ENCODE results near the gene OGDHL.

DNA sequence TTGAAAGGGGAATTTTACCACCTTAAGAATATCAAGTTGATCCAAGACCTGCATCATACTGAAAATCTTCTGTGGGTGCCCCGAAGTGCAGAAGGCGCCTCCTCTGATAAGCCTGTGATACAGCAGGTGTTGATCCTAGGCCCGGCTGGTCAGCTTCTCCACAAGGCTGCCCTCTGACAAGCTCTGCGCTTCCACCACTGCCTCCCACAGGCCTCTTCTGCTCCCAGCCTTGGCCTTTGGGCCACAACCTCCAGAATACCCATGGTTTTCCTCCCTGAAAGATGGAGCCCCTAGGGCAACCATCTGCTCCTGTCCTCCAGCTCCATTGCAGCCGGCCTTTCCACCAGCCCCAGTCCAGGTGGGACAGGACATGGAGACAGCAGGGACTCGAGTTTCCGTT lies 5.6 kb upstream of the OGDHL start:
- TF ChIP-seq, protein P1, sequence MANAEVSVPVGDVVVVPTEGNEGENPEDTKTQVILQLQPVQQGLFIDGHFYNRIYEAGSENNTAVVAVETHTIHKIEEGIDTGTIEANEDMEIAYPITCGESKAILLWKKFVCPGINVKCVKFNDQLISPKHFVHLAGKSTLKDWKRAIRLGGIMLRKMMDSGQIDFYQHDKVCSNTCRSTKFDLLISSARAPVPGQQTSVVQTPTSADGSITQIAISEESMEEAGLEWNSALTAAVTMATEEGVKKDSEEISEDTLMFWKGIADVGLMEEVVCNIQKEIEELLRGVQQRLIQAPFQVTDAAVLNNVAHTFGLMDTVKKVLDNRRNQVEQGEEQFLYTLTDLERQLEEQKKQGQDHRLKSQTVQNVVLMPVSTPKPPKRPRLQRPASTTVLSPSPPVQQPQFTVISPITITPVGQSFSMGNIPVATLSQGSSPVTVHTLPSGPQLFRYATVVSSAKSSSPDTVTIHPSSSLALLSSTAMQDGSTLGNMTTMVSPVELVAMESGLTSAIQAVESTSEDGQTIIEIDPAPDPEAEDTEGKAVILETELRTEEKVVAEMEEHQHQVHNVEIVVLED (CRISPR knock-in tag; IDR thresholded peaks at IDR 0.05; ENCODE audit: borderline replicate concordance): no peak
- TF ChIP-seq, protein P2, sequence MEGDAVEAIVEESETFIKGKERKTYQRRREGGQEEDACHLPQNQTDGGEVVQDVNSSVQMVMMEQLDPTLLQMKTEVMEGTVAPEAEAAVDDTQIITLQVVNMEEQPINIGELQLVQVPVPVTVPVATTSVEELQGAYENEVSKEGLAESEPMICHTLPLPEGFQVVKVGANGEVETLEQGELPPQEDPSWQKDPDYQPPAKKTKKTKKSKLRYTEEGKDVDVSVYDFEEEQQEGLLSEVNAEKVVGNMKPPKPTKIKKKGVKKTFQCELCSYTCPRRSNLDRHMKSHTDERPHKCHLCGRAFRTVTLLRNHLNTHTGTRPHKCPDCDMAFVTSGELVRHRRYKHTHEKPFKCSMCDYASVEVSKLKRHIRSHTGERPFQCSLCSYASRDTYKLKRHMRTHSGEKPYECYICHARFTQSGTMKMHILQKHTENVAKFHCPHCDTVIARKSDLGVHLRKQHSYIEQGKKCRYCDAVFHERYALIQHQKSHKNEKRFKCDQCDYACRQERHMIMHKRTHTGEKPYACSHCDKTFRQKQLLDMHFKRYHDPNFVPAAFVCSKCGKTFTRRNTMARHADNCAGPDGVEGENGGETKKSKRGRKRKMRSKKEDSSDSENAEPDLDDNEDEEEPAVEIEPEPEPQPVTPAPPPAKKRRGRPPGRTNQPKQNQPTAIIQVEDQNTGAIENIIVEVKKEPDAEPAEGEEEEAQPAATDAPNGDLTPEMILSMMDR (CRISPR knock-in tag; IDR thresholded peaks at IDR 0.05): no peak
- TF ChIP-seq ZNF230 (CRISPR knock-in tag; IDR thresholded peaks at IDR 0.05) (no peak), ZNF274 (CRISPR knock-in tag; IDR thresholded peaks at IDR 0.05) (no peak), ZSCAN22 (CRISPR knock-in tag; IDR thresholded peaks at IDR 0.05) (no peak), POLR2A (IDR thresholded peaks at IDR 0.05; ENCODE audit: insufficient read depth in 1 of 2, low read depth in 2 of 2, low read length in 2 of 2) (no peak), GATAD1 (CRISPR knock-in tag; IDR thresholded peaks at IDR 0.05) (no peak), GABPA (IDR thresholded peaks at IDR 0.05; ENCODE audit: low read depth, low read length) (no peak), GABPA (CRISPR knock-in tag; IDR thresholded peaks at IDR 0.05; ENCODE audit: low read depth) (no peak)
- TF ChIP-seq, protein P3, sequence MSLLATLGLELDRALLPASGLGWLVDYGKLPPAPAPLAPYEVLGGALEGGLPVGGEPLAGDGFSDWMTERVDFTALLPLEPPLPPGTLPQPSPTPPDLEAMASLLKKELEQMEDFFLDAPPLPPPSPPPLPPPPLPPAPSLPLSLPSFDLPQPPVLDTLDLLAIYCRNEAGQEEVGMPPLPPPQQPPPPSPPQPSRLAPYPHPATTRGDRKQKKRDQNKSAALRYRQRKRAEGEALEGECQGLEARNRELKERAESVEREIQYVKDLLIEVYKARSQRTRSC (CRISPR knock-in tag; IDR thresholded peaks at IDR 0.05; ENCODE audit: low read depth): no peak
- TF ChIP-seq, protein P4, sequence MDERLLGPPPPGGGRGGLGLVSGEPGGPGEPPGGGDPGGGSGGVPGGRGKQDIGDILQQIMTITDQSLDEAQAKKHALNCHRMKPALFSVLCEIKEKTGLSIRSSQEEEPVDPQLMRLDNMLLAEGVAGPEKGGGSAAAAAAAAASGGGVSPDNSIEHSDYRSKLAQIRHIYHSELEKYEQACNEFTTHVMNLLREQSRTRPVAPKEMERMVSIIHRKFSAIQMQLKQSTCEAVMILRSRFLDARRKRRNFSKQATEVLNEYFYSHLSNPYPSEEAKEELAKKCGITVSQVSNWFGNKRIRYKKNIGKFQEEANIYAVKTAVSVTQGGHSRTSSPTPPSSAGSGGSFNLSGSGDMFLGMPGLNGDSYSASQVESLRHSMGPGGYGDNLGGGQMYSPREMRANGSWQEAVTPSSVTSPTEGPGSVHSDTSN (CRISPR knock-in tag; IDR thresholded peaks at IDR 0.05): no peak
